Hippocampal formation (tissue), 2 donors: ENCODE data around the gene ZDHHC11B.
A peak's percentile ranks its signal among the peaks of the same experiment; 100 is the strongest.

Source experiments
- DNase-seq, 2 donors: peaks; one replicate each; lab custom pipeline; 2025; lab: John Stamatoyannopoulos, UW

The ZDHHC11B gene

DNA sequence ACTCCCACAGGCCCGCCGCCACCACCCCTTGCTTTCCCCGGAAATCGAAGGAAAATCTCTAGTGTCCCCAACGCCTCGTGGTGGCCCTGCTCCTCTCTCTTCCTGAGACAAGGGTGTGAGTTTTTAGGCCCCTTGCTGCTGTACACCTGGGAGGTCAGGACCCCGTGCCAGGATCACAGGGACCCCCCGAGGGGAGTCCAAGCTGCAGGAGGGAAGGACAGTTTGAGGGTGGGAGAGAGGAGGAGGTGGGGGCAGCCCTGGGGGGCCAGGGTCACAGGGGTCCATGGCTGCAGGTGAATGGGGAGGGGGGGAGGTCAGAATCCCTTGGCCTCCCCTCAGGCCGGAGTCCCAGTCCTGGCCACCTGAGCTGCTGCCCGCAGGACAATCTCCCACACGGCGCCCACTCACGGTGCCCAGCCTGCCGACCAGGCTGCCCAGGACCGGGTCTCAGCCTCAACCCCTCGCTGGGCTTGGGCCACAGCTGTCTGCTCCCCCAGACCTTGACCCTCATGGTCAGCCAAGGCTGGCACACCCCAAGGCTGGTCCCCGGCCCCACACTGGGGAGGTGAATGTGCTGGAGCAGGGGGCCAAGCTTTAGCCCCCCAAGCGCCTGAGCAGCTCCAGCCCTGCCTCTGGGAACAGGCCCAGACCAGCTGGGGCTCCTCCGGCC lies 111.2 kb downstream of the ZDHHC11B start:
- DNase-seq = no peak

DNA sequence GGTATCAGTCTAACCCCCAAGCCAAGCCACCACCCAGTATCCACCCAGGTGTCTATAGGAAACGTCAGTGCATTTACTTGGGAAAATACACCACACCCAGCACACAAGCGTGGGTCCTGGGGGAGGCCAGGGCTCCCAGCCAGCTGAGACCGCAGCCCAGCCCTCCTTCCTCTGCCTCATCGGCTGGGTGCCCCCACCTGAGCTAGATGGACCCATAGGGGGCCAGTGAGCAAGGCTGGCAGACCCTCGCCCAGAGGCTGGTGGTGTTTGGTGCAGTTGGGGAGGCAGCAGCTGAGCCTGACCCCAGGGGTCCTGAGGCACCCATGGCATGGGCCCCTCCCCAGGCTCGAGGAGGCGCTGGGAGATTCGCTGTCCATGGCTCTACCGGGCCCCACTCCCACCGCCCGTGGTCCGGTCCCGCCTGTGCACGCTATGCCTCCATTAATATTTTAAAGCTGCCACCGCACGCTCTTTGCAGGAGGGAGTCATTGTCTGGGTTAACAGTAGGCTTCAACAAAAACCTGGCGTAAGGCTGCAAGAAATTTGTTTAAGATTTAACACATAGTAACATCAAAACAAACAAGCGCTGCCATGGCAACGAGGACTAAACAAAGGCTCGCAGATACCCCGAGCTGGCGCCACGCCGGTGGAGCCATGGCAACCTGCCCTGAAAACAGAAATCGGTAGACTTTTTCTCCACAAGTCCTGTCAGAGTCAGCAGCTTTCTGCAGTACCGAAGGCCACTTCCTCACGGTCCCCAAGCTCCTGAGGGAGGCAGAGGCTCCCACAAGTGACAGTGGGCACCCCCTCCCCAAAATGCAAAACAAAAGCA lies 112.0 kb downstream of the ZDHHC11B start:
- peak; percentile 46 to 72 for DNase-seq

DNA sequence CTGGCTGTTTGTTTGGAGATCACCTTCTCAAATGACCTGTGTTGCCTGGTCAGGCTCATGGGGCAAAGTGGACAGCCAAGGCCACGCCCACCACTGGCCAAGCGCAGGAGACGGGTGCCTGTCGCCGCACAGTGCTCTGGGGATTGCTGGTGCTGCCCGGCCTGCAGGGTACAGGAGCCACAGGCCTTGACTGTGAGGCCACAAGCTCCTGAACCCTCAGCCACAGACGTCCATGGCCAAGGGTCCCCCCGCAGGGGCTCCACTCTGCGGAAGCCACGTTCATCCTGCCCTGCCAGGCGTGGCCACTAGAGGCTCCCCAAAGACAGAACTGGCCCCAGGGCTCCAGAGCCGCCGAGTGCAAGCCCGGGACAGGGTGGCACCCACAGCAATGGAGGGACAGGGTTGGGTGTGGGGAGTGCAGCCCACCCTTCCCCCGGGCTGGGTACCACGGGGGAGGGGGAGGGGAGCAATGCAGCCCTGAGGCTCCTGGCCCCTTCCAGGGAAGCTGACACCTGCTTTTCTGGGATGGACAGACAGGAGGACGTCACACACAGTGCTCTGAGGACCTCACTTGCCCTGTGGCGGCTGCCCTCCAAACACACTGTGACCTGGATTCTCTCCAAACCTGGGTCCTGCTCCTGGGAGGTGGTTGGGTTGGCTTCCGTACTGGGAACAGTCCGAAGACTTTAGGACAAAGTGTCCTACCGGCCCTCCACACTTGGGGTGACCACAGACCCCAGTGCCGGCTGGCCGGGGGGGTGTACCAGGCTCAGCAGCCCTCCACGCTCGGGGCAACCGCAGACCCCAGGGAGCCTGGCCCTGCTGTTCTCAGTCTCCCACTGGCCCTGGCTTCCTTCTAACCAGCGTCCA lies 112.8 kb downstream of the ZDHHC11B start:
- peak; percentile 76 to 83 for DNase-seq

DNA sequence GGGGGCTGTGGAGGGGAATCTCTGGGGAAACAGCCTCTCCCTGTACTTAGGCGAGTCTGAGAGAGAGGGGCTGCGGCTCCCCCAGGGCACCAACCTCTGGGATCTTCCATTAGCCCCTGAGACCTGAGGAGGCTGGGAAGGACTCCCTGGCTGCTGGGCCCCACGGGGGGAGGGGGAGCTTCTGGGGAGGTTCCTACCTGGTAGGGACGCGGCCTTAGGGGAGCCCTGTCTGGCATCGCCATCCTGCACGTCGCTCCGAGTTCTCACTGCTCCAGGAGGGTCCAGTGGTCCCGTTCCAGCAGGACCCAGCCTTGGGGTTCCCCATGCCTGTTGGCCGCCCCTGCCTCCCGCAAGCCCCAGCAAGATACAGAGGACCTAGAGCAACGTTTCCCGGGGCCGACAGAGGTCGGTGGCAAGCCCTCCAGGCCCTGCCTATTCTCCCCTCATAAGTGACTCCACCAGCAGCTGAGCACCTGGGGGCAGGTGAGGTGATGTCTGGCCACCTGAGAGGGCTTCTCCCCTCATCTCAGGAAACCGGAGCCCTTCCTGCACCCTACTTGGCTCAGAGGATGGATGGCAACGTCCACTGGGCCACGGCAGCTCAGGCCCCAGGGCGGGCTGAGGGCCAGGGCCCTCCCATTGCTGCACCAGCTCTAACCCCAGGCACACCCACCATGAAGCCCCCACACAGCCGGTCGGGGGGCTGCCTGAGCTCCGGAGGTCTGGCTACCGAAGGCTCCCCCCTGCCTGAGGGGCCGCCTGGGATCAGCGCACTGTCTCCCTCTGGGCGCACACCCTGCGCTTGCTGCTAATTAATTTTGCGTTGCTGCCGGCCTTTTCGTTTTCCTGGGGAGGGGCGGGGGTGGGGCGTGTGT lies 113.9 kb downstream of the ZDHHC11B start:
- DNase-seq = no peak

DNA sequence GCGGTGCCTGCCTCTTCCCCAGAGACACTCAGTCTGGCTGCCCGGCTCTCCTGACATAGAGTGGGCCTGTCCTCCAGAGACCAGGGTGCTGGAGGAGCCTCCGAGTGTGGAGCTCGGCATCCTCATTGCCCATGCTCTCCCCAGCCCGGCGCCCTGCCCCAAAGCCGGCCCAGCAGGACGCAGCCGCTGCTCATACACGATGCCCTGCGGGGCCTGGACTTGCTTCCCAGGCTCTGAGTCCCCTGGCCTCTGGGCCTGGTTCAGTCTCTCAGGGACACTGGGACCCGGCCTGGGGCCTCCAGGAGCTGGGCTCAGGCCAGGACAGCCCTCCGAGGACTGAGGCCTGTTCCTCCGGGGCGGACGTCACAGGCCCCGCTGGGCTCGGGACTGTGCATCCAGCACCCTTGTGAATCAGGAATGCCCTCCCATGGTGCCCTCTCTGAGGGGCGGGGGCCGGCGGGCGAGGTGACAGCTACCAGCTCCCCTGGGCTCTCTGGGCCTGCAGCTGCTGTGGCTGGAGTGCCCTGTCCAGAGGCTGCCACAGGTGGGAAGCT lies 114.6 kb downstream of the ZDHHC11B start:
- DNase-seq = no peak

DNA sequence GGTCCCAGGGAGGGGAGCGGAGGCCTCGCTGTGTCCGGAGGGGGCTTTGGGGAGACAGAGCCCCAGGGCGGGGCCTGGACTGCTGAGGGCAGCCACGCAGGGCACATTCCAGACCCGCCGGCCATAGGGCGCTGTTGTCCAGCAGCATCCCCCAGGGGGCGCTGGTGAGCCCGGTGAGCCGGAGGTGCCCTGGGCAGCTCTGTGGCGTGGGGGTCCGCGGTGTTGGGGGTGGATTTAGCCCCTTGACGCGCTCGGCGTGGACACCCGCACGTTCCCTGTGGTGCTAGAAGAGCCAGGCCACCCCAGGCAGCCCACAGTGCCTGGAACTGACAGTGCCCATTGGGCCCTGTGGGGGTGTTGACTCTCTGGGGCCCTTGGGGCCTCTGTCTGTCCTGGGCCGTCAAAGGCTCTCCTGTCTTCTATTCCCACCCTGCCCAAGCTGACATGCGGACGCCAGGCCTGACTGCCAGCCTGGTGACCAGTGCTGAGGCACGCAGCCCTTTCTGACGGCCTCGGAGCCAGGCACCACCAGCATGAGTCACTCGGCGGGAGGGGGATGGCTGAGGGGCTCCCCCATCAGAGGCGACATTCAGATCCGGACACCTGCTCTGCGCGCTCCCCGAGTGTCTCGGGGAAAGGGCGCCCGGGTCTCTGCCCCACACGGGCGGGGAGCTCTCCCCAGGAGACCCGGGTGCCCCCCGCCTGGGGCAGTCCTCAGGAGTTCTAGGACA lies 115.3 kb downstream of the ZDHHC11B start:
- peak; percentile 94 to 96 for DNase-seq

DNA sequence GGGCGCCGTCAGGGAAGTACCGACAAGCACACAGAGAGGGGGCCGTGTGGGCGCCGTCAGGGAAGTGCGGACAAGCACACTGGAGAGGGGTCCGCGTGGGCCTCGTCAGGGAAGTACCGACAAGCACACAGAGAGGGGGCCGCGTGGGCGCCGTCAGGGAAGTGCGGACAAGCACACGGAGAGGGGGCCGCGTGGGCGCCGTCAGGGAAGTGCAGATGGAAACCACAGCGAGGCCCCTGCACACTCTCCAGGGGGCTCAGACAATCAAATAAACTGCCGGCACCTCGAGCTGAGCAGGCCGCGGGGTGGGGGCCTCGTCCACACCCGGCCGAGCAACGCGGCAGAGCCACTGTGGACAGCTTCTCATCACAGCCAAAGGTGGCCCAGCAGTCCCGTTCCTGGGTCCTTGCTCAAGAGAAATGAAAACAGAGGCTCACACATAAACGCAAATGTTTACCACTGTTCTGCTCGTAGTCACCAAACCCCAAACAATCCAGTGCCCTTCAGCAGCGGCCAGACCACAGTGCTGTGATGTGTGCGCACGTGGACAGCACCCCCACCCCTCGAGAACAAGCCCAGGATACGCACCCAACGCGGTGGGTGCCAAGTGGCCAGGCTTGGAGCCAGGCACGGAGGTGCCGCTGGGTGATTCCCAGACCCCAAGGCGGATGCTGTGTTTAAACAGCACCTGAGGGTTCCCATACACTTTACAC lies 116.1 kb downstream of the ZDHHC11B start:
- peak; percentile 49 to 52 for DNase-seq

DNA sequence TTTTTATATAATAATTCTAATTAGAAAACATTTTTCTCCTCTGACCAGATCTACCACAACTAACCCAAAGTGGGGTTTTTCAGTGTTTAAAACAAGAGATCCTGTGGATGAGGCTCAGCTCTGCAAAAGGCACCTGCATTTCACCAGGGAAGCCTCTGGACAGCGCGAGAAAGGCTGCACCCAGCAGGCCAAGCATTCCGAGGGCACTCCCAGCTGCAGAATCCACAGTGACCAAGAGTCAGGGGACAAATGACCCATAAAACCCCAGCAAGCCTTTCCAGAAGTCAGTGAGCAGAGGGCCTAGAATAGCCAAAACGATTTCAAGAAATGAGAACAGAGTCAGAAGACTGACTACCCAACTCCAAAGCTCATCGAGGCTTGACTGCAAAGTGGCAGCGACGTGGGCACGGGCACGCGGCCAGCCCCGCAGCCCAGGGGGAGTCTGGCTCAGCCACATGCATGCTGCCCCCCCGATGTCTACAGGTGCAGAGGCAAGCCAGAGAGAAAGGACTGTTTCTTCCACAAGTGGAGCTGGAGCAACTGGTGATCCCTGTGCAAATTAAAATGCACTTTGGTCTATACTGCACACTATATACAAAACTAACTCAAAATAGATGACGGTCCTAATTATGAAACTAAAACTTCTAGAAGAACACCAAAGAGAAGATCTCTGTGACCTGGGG lies 117.6 kb downstream of the ZDHHC11B start:
- DNase-seq = no peak

DNA sequence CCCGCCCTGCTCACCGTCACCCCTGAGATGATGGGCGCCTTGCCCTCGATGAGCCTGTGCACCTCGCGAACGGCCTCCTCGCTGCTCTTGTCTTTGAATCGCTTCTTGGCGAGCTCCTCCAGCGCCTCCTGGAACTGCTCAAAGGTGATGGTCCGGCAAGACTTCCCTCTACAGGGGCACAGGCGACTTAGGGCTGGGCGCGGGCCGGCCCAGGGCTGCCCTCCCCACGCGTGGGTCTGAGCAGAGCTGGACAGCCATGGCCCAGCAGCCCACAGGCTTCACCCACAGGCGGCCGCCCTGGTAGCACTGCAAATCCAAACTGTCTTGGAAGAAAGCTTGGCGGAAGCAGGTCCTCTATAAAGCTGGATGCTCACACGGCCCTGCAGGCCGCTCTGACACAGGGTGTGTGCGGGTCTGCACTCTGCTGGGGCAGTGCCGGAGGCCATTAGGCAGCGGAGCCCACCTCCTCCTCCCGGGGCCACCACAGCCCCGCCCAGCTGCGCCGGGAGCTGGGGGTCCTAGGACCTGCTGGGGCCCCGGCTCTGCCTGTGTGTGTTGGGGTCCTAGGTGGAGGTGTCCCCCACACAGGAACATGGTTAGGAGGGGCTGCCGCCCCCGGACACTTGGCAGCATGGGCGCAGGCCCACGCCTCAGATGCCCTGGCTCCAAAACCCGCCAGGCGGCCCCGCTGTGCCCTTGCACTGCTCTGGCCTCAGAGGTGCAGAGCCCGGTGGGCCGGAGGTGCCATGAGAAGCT lies 118.4 kb downstream of the ZDHHC11B start:
- no peak for DNase-seq

DNA sequence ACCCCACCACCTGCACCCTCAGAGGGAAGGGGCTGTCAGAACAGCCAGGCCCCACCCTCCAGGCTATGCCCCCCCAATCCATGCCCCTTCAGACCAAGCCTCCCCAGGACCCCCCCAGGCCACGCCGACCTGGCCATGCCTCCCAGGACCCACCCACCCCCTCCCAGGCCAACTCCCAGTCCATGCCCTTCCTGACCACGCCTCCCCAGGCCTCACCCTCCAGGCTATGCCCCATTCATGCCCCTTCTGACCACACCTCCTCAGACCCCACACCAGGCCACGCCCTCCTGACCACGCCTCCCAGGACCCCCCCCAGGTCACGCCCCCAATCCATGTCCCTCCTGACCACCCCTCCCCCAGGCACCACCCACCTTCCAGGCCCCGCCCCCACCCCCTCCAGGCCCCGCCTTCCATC lies 119.0 kb downstream of the ZDHHC11B start:
- no peak for DNase-seq

DNA sequence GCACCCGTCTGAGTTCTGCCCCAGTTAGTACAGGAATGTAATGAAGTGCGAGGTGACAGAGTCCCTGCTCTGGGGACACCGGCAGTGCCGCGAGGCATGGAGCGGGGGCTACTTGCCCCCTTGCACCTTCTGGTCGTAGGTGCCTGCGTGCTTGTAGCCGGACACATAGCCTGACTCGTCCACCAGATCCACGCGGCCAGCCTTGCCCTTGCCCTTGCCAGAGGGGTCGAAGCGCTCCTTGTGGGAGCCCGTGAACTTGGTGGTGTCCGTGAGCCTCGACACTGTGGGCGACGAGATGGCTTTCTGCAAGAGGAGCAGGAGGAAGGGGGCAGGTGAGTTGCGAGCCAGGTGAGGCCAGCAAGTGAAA lies 119.6 kb downstream of the ZDHHC11B start:
- DNase-seq = no peak

DNA sequence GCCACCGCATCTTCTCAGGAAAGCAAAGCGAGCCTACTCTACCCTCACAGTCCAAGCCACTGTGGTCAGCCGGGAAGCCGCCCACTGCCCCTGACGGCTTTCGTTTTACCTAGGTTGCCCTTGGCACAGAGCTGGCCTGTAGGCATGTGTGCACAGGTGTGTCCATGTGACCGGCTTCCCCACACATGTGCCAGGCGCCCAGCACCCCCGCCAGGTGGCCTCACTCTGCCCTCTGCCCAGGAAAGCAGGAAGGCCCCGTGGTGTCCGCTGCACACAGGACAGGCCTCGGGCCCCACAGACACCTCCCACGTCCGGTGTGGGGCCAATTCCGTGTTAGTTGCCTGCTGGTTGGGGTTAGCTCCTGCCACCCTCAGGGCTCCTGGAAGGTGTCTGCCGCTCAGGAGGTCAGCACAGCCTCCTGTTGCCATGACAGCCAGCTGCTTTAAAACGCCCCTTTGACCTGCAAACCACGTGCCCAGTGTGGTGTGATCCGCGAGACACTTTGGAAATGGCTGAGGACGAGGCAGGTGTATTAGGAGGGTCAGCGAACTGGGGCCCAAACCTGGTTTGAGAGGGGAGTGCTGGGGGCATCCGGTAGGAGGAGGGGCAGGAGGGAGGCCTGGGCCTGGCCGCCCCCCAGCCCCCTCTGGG lies 120.1 kb downstream of the ZDHHC11B start:
- no peak for DNase-seq

DNA sequence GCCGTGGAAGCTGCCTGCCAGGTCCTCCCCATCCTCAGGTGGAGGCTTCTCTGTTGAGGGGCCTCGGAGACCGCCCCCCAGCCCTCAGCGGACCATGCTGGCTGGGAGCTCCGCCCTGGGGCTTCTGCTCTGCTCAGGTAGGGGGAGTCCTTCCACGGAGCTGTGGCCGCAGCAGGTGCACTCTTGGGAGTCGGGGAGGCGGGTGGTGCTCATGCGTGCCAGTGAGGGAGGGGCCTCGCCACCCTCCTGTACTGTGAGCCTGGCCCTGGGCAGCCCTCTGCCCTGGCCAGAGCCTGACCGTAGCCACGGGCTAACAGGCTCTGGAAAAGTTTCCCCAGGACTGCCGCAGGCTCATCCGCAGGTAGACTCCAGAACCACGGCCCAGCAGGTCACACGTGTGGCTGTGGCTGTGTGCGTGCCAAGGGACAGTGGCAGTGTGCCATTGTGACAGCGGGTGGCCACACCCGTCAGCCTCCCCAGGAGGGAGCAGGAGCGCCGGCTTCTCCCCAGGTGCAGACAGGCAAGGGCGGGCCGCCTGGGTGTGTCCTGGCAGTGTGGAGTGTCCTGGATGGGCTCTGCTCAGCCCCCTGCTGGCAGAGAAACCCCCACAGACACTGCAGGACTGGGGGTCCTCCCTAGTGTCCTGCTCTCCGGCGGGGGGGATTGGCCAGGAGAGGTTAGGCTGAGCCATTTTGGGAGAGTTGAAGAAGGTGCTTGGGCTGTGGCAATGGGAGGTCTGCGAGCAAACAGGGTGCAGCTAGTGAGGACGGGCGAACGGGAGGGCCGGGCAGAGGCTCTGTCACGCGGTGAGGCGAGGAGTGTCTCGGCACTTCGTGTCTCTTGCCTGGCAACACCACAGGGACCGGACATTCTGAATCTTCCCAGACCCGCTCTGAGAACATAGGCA lies 120.8 kb downstream of the ZDHHC11B start:
- DNase-seq = no peak

DNA sequence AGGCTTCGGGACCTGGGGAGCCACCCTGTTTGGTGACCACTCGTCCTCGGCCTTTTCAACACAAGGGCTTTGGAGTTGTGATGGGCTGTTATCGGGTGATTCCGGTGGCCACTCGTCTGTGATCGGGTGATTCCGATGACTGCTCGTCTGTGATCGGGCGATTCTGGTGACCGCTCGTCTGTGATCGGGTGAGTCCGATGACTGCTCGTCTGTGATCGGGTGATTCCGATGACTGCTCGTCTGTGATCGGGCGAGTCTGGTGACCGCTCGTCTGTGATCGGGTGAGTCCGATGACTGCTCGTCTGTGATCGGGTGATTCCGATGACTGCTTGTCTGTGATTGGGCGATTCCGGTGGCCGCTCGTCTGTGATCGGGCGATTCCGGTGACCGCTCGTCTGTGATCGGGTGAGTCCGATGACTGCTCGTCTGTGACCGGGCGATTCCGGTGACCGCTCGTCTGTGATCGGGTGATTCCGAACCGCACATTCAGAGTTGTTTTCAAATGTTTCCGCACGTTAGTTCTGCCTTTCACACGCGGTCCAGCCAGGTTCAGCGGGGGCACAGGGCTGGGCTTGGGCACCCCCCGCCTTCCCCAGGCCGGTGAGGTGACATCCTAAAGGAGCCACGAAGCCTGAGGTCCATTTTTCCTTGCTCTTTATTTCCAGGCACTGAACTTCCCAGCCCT lies 121.6 kb downstream of the ZDHHC11B start:
- no peak for DNase-seq

DNA sequence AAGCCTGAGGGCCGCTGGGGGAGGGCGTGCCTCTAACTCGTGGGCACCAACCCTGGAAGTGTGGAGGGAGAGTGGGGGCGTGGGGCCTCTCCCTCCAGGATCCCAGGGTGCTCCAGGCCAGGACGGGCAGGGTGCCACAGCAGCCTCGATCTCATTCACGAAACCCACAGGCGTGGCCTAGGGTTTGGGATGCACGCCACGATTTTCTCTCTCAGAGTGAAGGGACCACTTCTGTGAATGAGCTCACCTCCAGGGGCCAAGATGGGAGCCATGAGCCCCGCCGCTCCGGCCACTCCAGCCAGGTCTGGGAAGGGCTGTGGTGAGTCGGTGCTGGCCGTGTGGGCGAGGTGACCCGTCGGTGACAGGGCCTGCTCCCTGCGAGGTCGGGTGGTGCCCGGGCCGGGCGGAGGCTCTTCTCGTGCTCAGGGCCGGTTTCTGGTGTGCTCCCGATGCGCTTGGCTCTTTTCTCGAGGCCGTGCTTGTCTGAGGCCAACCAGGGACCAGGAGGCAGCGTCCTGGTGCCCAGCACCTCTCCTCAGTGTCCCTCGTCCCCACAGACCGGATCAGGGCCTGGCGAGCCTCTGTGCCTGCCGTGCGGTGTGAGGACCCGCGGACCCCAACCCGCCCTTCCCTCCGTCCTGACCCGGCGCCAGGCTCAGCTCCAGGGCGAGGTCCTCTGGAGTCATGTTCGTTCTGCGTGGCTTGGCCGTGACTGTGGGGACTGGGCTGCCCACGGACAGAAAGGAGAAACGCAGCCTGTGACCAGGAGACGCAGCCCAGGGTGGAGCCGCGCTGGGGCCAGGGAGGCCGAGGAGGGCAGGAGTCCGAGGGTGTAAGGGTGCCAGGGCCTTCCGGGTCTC lies 122.4 kb downstream of the ZDHHC11B start:
- DNase-seq = no peak
